Measurements from ENCODE around the gene SP140.
A peak's percentile ranks its signal among the peaks of the same experiment; 100 is the strongest.
"Not testable (repeated sequence)": the region's sequence is repeated elsewhere in the genome, so short reads cannot be mapped to it uniquely, and the experiment has no call there.

Gene SP140

GRCh38 chr2:230256733-230257332 lies 31.3 kb downstream of the SP140 start:
- H3K27ac ChIP-seq = no peak overlapping the region
- no peaks in the 10 kb centered on the region for H3K36me3 ChIP-seq
- H3K4me3 ChIP-seq (ENCODE audit: low read depth, low read length) = no peak overlapping the region
- TF ChIP-seq CTCF (IDR thresholded peaks at IDR 0.05; ENCODE audit: low read depth, low read length) = no peak
- DNase-seq = no peak
- H3K9me3 ChIP-seq (ENCODE audit: severe bottlenecking) = no peaks in the 10 kb centered on the region
- H3K27me3 ChIP-seq (ENCODE audit: insufficient read depth, low read depth, severe bottlenecking) = peaks cover 31% of the 10 kb centered on the region

GRCh38 chr2:230258483-230258882 lies 32.9 kb downstream of the SP140 start:
- peaks cover 34% of the 10 kb centered on the region for H3K27me3 ChIP-seq (ENCODE audit: insufficient read depth, low read depth, severe bottlenecking)
- H3K27ac ChIP-seq = no peak overlapping the region
- TF ChIP-seq CTCF (IDR thresholded peaks at IDR 0.05; ENCODE audit: low read depth, low read length) = no peak
- no peak overlapping the region for H3K4me3 ChIP-seq (ENCODE audit: low read depth, low read length)
- no peaks in the 10 kb centered on the region for H3K9me3 ChIP-seq (ENCODE audit: severe bottlenecking)
- no peak for DNase-seq
- H3K36me3 ChIP-seq = no peaks in the 10 kb centered on the region

- Histone ChIP-seq H3K4me3 (ENCODE audit: low read depth, low read length) (no peak overlapping the region), H3K27me3 (ENCODE audit: insufficient read depth, low read depth, severe bottlenecking) (peaks cover 42% of the 10 kb centered on the region), H3K36me3 (no peaks in the 10 kb centered on the region), H3K27ac (no peak overlapping the region), H3K9me3 (ENCODE audit: severe bottlenecking) (no peaks in the 10 kb centered on the region)
- DNase-seq = no peak
- TF ChIP-seq CTCF (IDR thresholded peaks at IDR 0.05; ENCODE audit: low read depth, low read length) = no peak
These were observed 36.7 kb downstream of the SP140 start for GRCh38 chr2:230262246-230262645.

- not testable (repeated sequence) for H3K27ac ChIP-seq; H3K4me3 ChIP-seq (ENCODE audit: low read depth, low read length); H3K9me3 ChIP-seq (ENCODE audit: severe bottlenecking); H3K36me3 ChIP-seq
- DNase-seq = peak; percentile 33
- peaks cover 63% of the 10 kb centered on the region for H3K27me3 ChIP-seq (ENCODE audit: insufficient read depth, low read depth, severe bottlenecking)
These were observed 39.4 kb downstream of the SP140 start for GRCh38 chr2:230264945-230265344.

- no peaks in the 10 kb centered on the region for H3K9me3 ChIP-seq (ENCODE audit: severe bottlenecking)
These were observed 41.1 kb downstream of the SP140 start for GRCh38 chr2:230266638-230267037.

GRCh38 chr2:230267059-230267458 lies 41.5 kb downstream of the SP140 start:
- Histone ChIP-seq H3K27me3 (ENCODE audit: insufficient read depth, low read depth, severe bottlenecking) (peaks cover 63% of the 10 kb centered on the region), H3K27ac (no peak overlapping the region), H3K9me3 (ENCODE audit: severe bottlenecking) (no peaks in the 10 kb centered on the region), H3K36me3 (no peaks in the 10 kb centered on the region), H3K4me3 (ENCODE audit: low read depth, low read length) (no peak overlapping the region)
- DNase-seq = no peak
- TF ChIP-seq CTCF (IDR thresholded peaks at IDR 0.05; ENCODE audit: low read depth, low read length) = no peak

More at GRCh38 chr2:230266638-230267037, 41.1 kb downstream of the SP140 start:
- no peak overlapping the region for H3K27ac ChIP-seq
- H3K36me3 ChIP-seq = no peaks in the 10 kb centered on the region
- H3K27me3 ChIP-seq (ENCODE audit: insufficient read depth, low read depth, severe bottlenecking) = peaks cover 63% of the 10 kb centered on the region
- TF ChIP-seq CTCF (IDR thresholded peaks at IDR 0.05; ENCODE audit: low read depth, low read length) = no peak
- DNase-seq = no peak
- H3K4me3 ChIP-seq (ENCODE audit: low read depth, low read length) = no peak overlapping the region
